GM11168 (cell line): Measurements from ENCODE around the gene IL1A.

ENCODE experiments used
- in situ Hi-C: fragments of 300-500 bp; cut with MboI; formaldehyde crosslinking; loops from one replicate; pipeline ENCODE4 v1.12.0; 2022; ENCODE audit warnings: low sequenced_read_pairs; ENCODE audit not compliant: unreplicated experiment

The IL1A gene

GRCh38 chr2:112730216-112730615 is 54.1 kb downstream of the IL1A start:
- in situ Hi-C loops = no loop called here

- in situ Hi-C loops = loop anchor here (10.0 kb wide), 2 partner anchors 104 to 134 kb away; no protein-coding TSS in a partner anchor
Observed at GRCh38 chr2:112728378-112729175, 55.7 kb downstream of the IL1A start.

- in situ Hi-C loops = loop anchor here (10.0 kb wide), 2 partner anchors 103 to 133 kb away; no protein-coding TSS in a partner anchor
Observed at GRCh38 chr2:112728029-112728362, 56.3 kb downstream of the IL1A start.

GRCh38 chr2:112727276-112728028 is 56.8 kb downstream of the IL1A start:
- in situ Hi-C loops = loop anchor here (10.0 kb wide), 2 partner anchors 103 to 133 kb away; no protein-coding TSS in a partner anchor

- in situ Hi-C loops = loop anchor here (10.0 kb wide), 2 partner anchors 102 to 132 kb away; no protein-coding TSS in a partner anchor
Observed at GRCh38 chr2:112726487-112727190, 57.7 kb downstream of the IL1A start.

- in situ Hi-C loops = loop anchor here (10.0 kb wide), 2 partner anchors 101 to 131 kb away; no protein-coding TSS in a partner anchor
Observed at GRCh38 chr2:112725545-112726457, 58.5 kb downstream of the IL1A start.

GRCh38 chr2:112724591-112725525 is 59.4 kb downstream of the IL1A start:
- in situ Hi-C loops = loop anchor here (10.0 kb wide), 2 partner anchors 100 to 130 kb away; no protein-coding TSS in a partner anchor

- in situ Hi-C loops = loop anchor here (10.0 kb wide), 2 partner anchors 99 to 129 kb away; no protein-coding TSS in a partner anchor
Observed at GRCh38 chr2:112723995-112724394, 60.3 kb downstream of the IL1A start.
